Measurements from ENCODE around the gene ACTL6B. TPM values are rescaled to one million over a fixed set of nuclear protein-coding genes. Genes with fewer than 3 reads are reported as not detected.

ACTL6B gene
- total and polyA plus RNA-seq, 2 of the 13 experiments (the other 11 are each of a cell fraction or from before 2014, with no cell fraction given), result not detected

DNA sequence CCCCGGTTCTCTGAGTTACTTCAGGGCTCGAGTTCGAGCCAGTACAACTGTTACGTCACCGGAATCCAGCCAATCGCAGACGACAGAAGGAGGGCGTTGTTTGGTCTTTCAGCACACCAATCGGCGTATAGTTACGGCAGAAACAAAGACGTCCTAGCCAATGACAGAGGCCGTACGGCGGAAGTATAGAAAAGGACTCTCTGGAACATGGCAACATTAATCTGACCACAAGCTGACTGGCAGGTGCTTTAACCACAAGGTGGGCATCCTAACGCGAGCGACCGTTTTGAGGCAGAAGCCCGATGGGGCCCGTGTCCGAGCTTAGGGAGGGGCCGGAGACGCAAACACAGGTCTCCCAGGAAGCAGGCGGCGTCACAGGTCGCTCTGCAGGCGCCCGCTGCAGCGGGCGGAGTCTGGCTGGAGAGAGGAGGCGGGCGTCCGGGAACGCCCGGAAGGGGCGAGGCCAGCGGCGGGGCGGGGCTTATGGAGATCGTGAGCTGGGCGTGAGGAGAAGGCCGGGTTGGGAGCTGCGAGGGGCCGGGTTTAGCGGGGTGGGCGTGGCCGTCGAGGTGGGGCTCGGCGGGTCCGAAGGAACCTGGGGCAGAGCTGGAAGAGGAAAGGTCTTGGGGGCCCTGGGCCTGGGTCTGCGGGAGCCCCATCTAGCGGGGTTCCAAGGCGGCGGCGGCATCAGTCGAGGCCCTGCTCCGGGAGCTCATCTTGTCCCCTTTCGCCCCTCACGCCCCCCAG lies 44.1 kb downstream of the ACTL6B start, which contains the start of gene MOSPD3 (continued):
- TF ChIP-seq, protein P1, sequence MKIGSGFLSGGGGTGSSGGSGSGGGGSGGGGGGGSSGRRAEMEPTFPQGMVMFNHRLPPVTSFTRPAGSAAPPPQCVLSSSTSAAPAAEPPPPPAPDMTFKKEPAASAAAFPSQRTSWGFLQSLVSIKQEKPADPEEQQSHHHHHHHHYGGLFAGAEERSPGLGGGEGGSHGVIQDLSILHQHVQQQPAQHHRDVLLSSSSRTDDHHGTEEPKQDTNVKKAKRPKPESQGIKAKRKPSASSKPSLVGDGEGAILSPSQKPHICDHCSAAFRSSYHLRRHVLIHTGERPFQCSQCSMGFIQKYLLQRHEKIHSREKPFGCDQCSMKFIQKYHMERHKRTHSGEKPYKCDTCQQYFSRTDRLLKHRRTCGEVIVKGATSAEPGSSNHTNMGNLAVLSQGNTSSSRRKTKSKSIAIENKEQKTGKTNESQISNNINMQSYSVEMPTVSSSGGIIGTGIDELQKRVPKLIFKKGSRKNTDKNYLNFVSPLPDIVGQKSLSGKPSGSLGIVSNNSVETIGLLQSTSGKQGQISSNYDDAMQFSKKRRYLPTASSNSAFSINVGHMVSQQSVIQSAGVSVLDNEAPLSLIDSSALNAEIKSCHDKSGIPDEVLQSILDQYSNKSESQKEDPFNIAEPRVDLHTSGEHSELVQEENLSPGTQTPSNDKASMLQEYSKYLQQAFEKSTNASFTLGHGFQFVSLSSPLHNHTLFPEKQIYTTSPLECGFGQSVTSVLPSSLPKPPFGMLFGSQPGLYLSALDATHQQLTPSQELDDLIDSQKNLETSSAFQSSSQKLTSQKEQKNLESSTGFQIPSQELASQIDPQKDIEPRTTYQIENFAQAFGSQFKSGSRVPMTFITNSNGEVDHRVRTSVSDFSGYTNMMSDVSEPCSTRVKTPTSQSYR (CRISPR knock-in tag; IDR thresholded peaks at IDR 0.05; ENCODE audit: borderline replicate concordance), result no peak
- TF ChIP-seq DR1 (CRISPR knock-in tag; IDR thresholded peaks at IDR 0.05) (no peak), ZC3H13 (CRISPR knock-in tag; IDR thresholded peaks at IDR 0.05) (no peak), RARA (CRISPR knock-in tag; IDR thresholded peaks at IDR 0.05) (no peak), ZNF329 (CRISPR knock-in tag; IDR thresholded peaks at IDR 0.05; ENCODE audit: low read depth) (no peak), ZFP37 (CRISPR knock-in tag; IDR thresholded peaks at IDR 0.05; ENCODE audit: borderline replicate concordance) (no peak), RELA (CRISPR knock-in tag; IDR thresholded peaks at IDR 0.05) (peak; percentile 59; the same call in 1 of the 2 replicates), ZNF383 (CRISPR knock-in tag; IDR thresholded peaks at IDR 0.05; ENCODE audit: borderline replicate concordance) (no peak), NFIB (CRISPR knock-in tag; IDR thresholded peaks at IDR 0.05; ENCODE audit: borderline replicate concordance) (no peak), SP1 (IDR thresholded peaks at IDR 0.05) (no peak), SP1 (CRISPR knock-in tag; IDR thresholded peaks at IDR 0.05) (peak; percentile 50; the same call in 1 of the 2 replicates), ZMYM3 (CRISPR knock-in tag; IDR thresholded peaks at IDR 0.05) (no peak), GABPB1 (CRISPR knock-in tag; IDR thresholded peaks at IDR 0.05) (peak; percentile 91), ZNF160 (CRISPR knock-in tag; IDR thresholded peaks at IDR 0.05) (no peak), ZNF460 (CRISPR knock-in tag; IDR thresholded peaks at IDR 0.05; ENCODE audit: borderline replicate concordance) (no peak), SMARCE1 (IDR thresholded peaks at IDR 0.05; ENCODE audit: borderline replicate concordance) (no peak), RBFOX2 (IDR thresholded peaks at IDR 0.05; ENCODE audit: low read depth, low read length) (peak; percentile 95), ZNF790 (CRISPR knock-in tag; IDR thresholded peaks at IDR 0.05; ENCODE audit: borderline replicate concordance) (no peak), ZNF747 (CRISPR knock-in tag; IDR thresholded peaks at IDR 0.05; ENCODE audit: borderline replicate concordance) (no peak)
- TF ChIP-seq, protein P2, sequence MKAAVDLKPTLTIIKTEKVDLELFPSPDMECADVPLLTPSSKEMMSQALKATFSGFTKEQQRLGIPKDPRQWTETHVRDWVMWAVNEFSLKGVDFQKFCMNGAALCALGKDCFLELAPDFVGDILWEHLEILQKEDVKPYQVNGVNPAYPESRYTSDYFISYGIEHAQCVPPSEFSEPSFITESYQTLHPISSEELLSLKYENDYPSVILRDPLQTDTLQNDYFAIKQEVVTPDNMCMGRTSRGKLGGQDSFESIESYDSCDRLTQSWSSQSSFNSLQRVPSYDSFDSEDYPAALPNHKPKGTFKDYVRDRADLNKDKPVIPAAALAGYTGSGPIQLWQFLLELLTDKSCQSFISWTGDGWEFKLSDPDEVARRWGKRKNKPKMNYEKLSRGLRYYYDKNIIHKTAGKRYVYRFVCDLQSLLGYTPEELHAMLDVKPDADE (CRISPR knock-in tag; IDR thresholded peaks at IDR 0.05), result no peak
- TF ChIP-seq, protein P3, sequence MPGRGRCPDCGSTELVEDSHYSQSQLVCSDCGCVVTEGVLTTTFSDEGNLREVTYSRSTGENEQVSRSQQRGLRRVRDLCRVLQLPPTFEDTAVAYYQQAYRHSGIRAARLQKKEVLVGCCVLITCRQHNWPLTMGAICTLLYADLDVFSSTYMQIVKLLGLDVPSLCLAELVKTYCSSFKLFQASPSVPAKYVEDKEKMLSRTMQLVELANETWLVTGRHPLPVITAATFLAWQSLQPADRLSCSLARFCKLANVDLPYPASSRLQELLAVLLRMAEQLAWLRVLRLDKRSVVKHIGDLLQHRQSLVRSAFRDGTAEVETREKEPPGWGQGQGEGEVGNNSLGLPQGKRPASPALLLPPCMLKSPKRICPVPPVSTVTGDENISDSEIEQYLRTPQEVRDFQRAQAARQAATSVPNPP (CRISPR knock-in tag; IDR thresholded peaks at IDR 0.05), result no peak
- TF ChIP-seq, protein P4, sequence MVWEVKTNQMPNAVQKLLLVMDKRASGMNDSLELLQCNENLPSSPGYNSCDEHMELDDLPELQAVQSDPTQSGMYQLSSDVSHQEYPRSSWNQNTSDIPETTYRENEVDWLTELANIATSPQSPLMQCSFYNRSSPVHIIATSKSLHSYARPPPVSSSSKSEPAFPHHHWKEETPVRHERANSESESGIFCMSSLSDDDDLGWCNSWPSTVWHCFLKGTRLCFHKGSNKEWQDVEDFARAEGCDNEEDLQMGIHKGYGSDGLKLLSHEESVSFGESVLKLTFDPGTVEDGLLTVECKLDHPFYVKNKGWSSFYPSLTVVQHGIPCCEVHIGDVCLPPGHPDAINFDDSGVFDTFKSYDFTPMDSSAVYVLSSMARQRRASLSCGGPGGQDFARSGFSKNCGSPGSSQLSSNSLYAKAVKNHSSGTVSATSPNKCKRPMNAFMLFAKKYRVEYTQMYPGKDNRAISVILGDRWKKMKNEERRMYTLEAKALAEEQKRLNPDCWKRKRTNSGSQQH (CRISPR knock-in tag; IDR thresholded peaks at IDR 0.05; ENCODE audit: low read depth), result peak; percentile 25; the same call in 1 of the 2 replicates
- TF ChIP-seq, protein P5, sequence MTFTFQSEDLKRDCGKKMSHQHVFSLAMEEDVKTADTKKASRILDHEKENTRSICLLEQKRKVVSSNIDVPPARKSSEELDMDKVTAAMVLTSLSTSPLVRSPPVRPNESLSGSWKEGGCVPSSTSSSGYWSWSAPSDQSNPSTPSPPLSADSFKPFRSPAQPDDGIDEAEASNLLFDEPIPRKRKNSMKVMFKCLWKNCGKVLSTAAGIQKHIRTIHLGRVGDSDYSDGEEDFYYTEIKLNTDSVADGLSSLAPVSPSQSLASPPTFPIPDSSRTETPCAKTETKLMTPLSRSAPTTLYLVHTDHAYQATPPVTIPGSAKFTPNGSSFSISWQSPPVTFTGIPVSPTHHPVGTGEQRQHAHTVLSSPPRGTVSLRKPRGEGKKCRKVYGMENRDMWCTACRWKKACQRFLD (CRISPR knock-in tag; IDR thresholded peaks at IDR 0.05; ENCODE audit: borderline replicate concordance), result no peak
